Measurements from ENCODE around the gene PTPRR.

PTPRR gene

DNA sequence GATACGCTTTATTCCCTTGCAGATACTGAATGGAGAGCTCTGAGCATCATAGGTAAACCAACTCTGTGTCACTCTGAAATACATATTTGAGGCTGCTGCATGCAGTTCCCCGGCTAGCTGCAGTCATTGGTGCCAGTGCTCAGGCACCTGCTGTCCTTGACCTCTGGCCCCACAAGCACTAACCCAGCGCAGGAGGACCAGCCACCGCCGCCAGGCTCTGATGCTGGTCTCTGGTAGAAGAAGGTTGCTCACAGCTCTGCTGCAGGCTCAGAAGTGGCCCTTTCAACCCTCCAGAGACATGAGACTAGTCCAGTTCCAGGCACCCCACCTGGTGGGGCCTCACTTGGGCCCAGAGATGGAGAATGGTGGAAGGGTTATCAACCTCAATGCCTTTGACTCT is 248.8 kb downstream of the PTPRR start:
- TF ChIP-seq, protein P1, sequence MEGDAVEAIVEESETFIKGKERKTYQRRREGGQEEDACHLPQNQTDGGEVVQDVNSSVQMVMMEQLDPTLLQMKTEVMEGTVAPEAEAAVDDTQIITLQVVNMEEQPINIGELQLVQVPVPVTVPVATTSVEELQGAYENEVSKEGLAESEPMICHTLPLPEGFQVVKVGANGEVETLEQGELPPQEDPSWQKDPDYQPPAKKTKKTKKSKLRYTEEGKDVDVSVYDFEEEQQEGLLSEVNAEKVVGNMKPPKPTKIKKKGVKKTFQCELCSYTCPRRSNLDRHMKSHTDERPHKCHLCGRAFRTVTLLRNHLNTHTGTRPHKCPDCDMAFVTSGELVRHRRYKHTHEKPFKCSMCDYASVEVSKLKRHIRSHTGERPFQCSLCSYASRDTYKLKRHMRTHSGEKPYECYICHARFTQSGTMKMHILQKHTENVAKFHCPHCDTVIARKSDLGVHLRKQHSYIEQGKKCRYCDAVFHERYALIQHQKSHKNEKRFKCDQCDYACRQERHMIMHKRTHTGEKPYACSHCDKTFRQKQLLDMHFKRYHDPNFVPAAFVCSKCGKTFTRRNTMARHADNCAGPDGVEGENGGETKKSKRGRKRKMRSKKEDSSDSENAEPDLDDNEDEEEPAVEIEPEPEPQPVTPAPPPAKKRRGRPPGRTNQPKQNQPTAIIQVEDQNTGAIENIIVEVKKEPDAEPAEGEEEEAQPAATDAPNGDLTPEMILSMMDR (conservative IDR thresholded peaks at IDR 0.05), result no peak
- H3K27ac ChIP-seq, result no peak overlapping the region

DNA sequence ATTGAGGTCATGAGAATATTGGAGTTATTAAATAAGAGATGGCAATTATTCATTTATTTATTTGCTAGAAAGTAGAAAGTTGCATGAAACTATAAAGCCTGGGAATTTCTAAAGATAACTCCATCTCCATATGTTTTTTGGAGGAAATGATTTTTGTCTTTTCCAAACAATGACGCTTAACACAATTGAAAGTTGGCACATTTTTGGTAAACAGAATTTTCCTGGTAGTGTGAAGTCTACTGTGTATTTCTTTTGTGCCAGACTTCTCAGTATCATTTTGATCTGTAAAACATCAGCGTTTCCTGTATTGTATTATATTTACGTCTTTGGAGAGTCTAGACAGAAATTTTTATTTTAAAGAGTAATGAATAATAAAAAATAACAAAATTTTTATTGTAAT is 249.6 kb downstream of the PTPRR start:
- no peak overlapping the region for H3K27ac ChIP-seq
- TF ChIP-seq, protein P1 (conservative IDR thresholded peaks at IDR 0.05), result no peak

DNA sequence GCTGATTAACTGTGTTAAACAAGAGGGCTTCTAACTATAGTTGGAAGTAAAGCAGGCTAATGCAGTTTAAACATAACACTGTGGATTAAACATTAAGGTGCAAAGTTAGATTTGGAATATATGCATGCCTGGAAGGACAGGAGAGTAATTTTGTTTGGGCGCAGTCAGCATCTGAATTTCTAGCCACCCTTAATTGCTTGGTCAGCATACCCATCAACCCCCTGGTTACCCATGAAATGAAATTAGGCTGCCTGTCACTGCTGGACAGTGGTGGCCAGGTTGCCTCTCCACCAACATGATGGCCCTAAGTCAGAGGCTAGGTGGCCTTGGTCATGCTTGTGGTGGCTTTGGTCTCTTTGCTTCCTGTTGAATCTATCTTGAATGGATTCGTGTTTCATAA is 253.3 kb downstream of the PTPRR start:
- TF ChIP-seq, protein P1 (conservative IDR thresholded peaks at IDR 0.05), result no peak
- no peak overlapping the region for H3K27ac ChIP-seq

DNA sequence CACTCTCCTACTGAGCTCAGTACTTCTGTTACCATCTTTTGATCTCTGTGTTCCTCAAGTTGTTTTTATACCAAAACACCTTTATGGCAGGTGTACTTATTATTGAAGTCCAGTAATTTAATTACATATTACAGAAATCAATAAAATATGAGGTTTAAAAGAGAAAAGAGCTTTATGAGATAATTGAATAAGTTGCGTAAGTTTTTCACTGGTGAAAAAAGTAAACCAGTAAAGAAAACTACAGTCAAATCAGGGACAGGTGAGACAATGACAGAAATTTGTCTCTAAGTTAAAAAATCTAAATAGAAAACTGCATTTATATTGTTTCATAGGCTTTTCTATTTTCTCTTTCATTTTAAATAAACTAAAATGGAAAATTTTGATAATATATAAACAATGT is 254.2 kb downstream of the PTPRR start:
- TF ChIP-seq, protein P1 (conservative IDR thresholded peaks at IDR 0.05), result no peak
- H3K27ac ChIP-seq, result no peak overlapping the region

DNA sequence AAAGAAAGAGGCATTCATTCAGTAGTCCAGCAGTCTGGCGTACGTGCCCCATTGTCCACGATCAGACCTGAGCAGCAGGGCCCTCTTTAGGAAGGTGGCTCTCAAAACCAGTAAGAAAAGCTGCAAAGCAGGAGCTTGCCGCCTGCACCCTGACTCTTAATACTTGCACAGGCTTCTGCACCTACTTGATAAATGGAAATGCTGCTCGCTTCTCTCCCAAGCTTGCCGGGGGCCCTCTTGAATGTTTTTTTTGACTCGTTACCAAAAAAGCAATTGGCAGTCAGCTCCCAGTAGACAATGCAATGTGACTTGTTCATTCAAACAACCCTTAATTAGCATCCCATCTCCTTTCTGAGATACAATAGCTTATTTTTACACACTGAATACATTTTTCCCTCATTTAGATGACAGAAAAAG is 256.1 kb downstream of the PTPRR start:
- TF ChIP-seq, protein P1 (conservative IDR thresholded peaks at IDR 0.05), result no peak
- H3K27ac ChIP-seq, result no peak overlapping the region

DNA sequence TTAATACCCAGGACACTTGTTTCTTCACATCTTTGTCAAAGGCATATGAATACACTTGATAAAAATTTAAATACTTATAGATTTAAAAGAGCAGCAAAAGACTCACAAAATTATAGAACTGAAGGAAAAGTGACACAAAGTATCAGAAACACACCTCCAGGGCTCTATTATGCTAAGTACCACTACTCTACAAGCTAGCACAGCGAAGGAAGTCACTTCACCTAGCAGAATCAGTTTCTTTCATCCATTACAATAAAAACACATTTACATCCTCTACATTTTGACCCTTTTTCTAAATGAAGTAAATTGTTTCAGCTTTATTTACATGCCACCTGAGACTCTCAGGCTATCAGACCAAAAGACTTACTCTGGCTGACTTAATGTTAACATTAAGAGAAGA is 256.7 kb downstream of the PTPRR start:
- TF ChIP-seq, protein P1 (conservative IDR thresholded peaks at IDR 0.05), result no peak
- no peak overlapping the region for H3K27ac ChIP-seq

DNA sequence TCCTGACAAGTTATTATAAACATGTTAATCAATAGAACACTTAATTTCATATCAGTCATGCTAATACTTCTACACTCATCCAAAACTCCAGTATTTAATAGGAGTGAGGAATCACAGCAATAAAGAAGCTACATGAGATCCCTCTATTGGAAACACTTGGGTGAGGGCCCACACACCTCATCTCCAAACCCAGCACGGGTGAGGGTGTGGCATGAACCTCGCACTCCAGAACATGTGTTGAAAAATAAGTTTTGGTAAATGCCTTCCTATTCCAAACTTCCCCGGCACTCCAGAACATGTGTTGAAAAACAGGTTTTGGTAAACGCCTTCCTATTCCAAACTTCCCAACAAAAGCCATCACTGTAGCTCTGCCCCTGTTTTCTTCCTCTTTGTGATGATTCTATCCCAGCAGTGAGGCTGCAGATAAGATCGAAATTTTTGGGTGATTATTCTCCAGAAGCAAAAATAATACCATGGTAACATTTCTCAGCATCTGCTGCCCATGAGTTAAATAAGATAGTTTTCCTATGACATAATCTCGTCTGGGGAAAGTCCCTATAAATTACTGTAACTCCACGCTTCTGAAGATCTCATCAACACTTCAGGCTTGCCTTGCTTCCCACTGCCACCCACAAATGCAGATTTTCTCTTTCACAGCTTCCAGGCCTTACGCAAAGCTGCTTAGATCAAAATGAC is 258.9 kb downstream of the PTPRR start:
- no peak overlapping the region for H3K27ac ChIP-seq
- TF ChIP-seq, protein P1 (conservative IDR thresholded peaks at IDR 0.05), result no peak
